ENCODE results near the gene MBTD1.

GRCh38 chr17:51149163-51149562, 110.7 kb downstream of the MBTD1 start:
- no peak for TF ChIP-seq POLR2A (IDR thresholded peaks at IDR 0.05)
- no peak for TF ChIP-seq CTCF (IDR thresholded peaks at IDR 0.05)
- no peak for TF ChIP-seq POLR2AphosphoS5 (IDR thresholded peaks at IDR 0.05)
- no peak for TF ChIP-seq EP300 (IDR thresholded peaks at IDR 0.05)

All from upper lobe of left lung (tissue), 4 donors.